Esophagus muscularis mucosa (tissue), 4 donors: ENCODE measurements around the gene KLK3. TPM values are rescaled to one million over a fixed set of nuclear protein-coding genes. Genes with fewer than 3 reads are reported as not detected.

Source experiments
- DNase-seq: peaks from one replicate; pipeline ENCODE4 v3.0.0-alpha.2; 2017; ENCODE audit errors: extremely low spot score
- H3K27ac ChIP-seq, 4 donors: fragments of 200-600 bp; sonication (generic); replicated peaks in 1 of 4; 1 replicate in 3 of 4; 2 replicates in 1 of 4; pipeline ENCODE4 v1.5.1; 2016 to 2019; ENCODE audit warnings: mild to moderate bottlenecking in 1 of 4
- H3K27me3 ChIP-seq, 4 donors: fragments of 200-600 bp; sonication (generic); one replicate each; pipeline versions ENCODE4 v1.5.1 to v1.6.0; 2016 to 2019
- H3K36me3 ChIP-seq, 4 donors: fragments of 200-600 bp; sonication (generic); one replicate each; pipeline ENCODE4 v1.5.1; 2016 to 2019
- H3K4me1 ChIP-seq, 4 donors: fragments of 200-600 bp; sonication (generic); one replicate each; pipeline ENCODE4 v1.5.1; 2016 to 2019
- H3K4me3 ChIP-seq, 4 donors: fragments of 200-600 bp; sonication (generic); 1 replicate in 2 of 4; 2 replicates in 2 of 4; pipeline ENCODE4 v1.5.1; 2016 to 2019; ENCODE audit warnings: mild to moderate bottlenecking in 4 of 4, moderate library complexity in 1 of 4
- H3K9me3 ChIP-seq, 4 donors: fragments of 200-600 bp; sonication (generic); 1 replicate in 3 of 4; 2 replicates in 1 of 4; pipeline ENCODE4 v1.5.1; 2016 to 2019
- CTCF ChIP-seq, 3 experiments: fragments of 200-600 bp in 2 of 3; fragments of 450-650 bp in 1 of 3; sonication (generic) in 2 of 3; IDR thresholded peaks; one replicate each; pipeline ENCODE4 v1.5.1; 2017 to 2019; ENCODE audit warnings: antibody characterized with exemption in 3 of 3, mild to moderate bottlenecking in 2 of 3, moderate library complexity in 1 of 3
- EP300 ChIP-seq: sonication (generic); formaldehyde crosslinking; IDR thresholded peaks from one replicate; pipeline ENCODE4 v1.6.1; 2017; ENCODE audit warnings: antibody characterized with exemption
- POLR2A ChIP-seq: fragments of 450-650 bp; IDR thresholded peaks from one replicate; pipeline ENCODE4 v1.6.1; 2017; ENCODE audit warnings: antibody characterized with exemption, moderate library complexity, mild to moderate bottlenecking, low read depth
- POLR2AphosphoS5 ChIP-seq, 2 donors: sonication (generic); formaldehyde crosslinking; IDR thresholded peaks; one replicate each; pipeline ENCODE4 v1.6.1; 2017; ENCODE audit warnings: antibody characterized with exemption in 2 of 2
- WGBS: methylation state at CpG from one replicate; pipeline ENCODE4 v1.1.5; 2018; 5-methylcytosine and 5-hydroxymethylcytosine counted together
- intact Hi-C: fragments of 100-400 bp; cut with DNase I; formaldehyde crosslinking; loops from one replicate; pipeline ENCODE4 v1.15.1; 2023
- total RNA-seq, 4 donors: library from RNA; depleted of rRNA; stranded (reverse); fragments of >200 nt; gene quantifications; one replicate each; pipeline versions ENCODE4 v1.1.0 to v1.2.1, GENCODE V29; 2016

Gene KLK3
- total RNA-seq, 4 donors from 2014 or later, result not detected

- no peak for TF ChIP-seq POLR2A
- no peak for TF ChIP-seq POLR2AphosphoS5 (IDR thresholded peaks at IDR 0.05)
- TF ChIP-seq EP300, result no peak
- no peak for TF ChIP-seq CTCF (IDR thresholded peaks at IDR 0.05)
- 83% methylated on average over 6 of the region's 6 CpGs for WGBS
Measured at GRCh38 chr19:50842130-50842529, 12.6 kb upstream of the KLK3 start.

GRCh38 chr19:50843205-50843604 lies 11.5 kb upstream of the KLK3 start:
- H3K36me3 ChIP-seq, result no peaks in the 10 kb centered on the region
- WGBS, result 90% methylated on average over 2 of the region's 2 CpGs
- H3K4me1 ChIP-seq, result no peaks in the 10 kb centered on the region

More at GRCh38 chr19:50842130-50842529, 12.6 kb upstream of the KLK3 start:
- Histone ChIP-seq H3K4me1 (no peaks in the 10 kb centered on the region), H3K9me3 (peaks cover 0 to 20% (median 9%) of the 10 kb centered on the region in 4 donors), H3K27ac (no peak overlapping the region), H3K36me3 (no peaks in the 10 kb centered on the region), H3K4me3 (no peak overlapping the region), H3K27me3 (peaks cover 0 to 33% (median 0%) of the 10 kb centered on the region in 4 donors)
- no peak for DNase-seq
- intact Hi-C loops, result no loop called here

GRCh38 chr19:50843701-50844221 lies 11.0 kb upstream of the KLK3 start:
- Histone ChIP-seq H3K27me3 (peaks cover 0 to 18% (median 0%) of the 10 kb centered on the region in 4 donors), H3K27ac (no peak overlapping the region), H3K4me3 (no peak overlapping the region), H3K36me3 (no peaks in the 10 kb centered on the region), H3K9me3 (peaks cover 0 to 20% (median 9%) of the 10 kb centered on the region in 4 donors), H3K4me1 (no peaks in the 10 kb centered on the region)
- DNase-seq, result no peak
- intact Hi-C loops, result no loop called here
- 76% methylated on average over 7 of the region's 7 CpGs for WGBS
- no peak for TF ChIP-seq EP300
- no peak for TF ChIP-seq CTCF (IDR thresholded peaks at IDR 0.05)
- TF ChIP-seq POLR2A, result no peak
- TF ChIP-seq POLR2AphosphoS5 (IDR thresholded peaks at IDR 0.05), result no peak

More at GRCh38 chr19:50843205-50843604, 11.5 kb upstream of the KLK3 start:
- no peak for TF ChIP-seq POLR2AphosphoS5 (IDR thresholded peaks at IDR 0.05)
- no peak for TF ChIP-seq EP300
- TF ChIP-seq POLR2A, result no peak
- peaks cover 0 to 20% (median 9%) of the 10 kb centered on the region in 4 donors for H3K9me3 ChIP-seq
- intact Hi-C loops, result no loop called here
- H3K27ac ChIP-seq, result no peak overlapping the region
- H3K27me3 ChIP-seq, result peaks cover 0 to 24% (median 0%) of the 10 kb centered on the region in 4 donors
- no peak overlapping the region for H3K4me3 ChIP-seq
- no peak for DNase-seq

GRCh38 chr19:50844296-50844935 lies 10.3 kb upstream of the KLK3 start:
- peaks cover 0 to 13% (median 0%) of the 10 kb centered on the region in 4 donors for H3K27me3 ChIP-seq
- TF ChIP-seq CTCF (IDR thresholded peaks at IDR 0.05), result no peak
- TF ChIP-seq EP300, result no peak
- no peak for TF ChIP-seq POLR2A
- TF ChIP-seq POLR2AphosphoS5 (IDR thresholded peaks at IDR 0.05), result no peak
- no peak overlapping the region for H3K27ac ChIP-seq
- intact Hi-C loops, result no loop called here
- WGBS, result 65% methylated on average over 8 of the region's 8 CpGs
- no peaks in the 10 kb centered on the region for H3K4me1 ChIP-seq
- DNase-seq, result no peak
- no peaks in the 10 kb centered on the region for H3K36me3 ChIP-seq
- H3K4me3 ChIP-seq, result no peak overlapping the region
- peaks cover 0 to 20% (median 9%) of the 10 kb centered on the region in 4 donors for H3K9me3 ChIP-seq

GRCh38 chr19:50850738-50851137 lies 4.0 kb upstream of the KLK3 start:
- H3K9me3 ChIP-seq, result no peaks in the 10 kb centered on the region
- 56% methylated on average over 3 of the region's 3 CpGs for WGBS
- no peaks in the 10 kb centered on the region for H3K36me3 ChIP-seq
- TF ChIP-seq POLR2A (no peak), EP300 (no peak), CTCF (IDR thresholded peaks at IDR 0.05) (no peak), POLR2AphosphoS5 (IDR thresholded peaks at IDR 0.05) (no peak)
- DNase-seq, result no peak
- no peak overlapping the region for H3K4me3 ChIP-seq
- intact Hi-C loops, result no loop called here
- peaks cover 0 to 46% (median 0%) of the 10 kb centered on the region in 4 donors for H3K27me3 ChIP-seq
- H3K4me1 ChIP-seq, result no peaks in the 10 kb centered on the region
- no peak overlapping the region for H3K27ac ChIP-seq
